ENCODE data around the gene PODXL. TPM values are rescaled to one million over a fixed set of nuclear protein-coding genes. Genes with fewer than 3 reads are reported as not detected.
A peak's percentile ranks its signal among the peaks of the same experiment; 100 is the strongest.

PODXL gene
- total and polyA plus RNA-seq, 2 of the 8 experiments (the other 6 are each of a cell fraction or from before 2014, with no cell fraction given): 638 to 925 TPM

DNA sequence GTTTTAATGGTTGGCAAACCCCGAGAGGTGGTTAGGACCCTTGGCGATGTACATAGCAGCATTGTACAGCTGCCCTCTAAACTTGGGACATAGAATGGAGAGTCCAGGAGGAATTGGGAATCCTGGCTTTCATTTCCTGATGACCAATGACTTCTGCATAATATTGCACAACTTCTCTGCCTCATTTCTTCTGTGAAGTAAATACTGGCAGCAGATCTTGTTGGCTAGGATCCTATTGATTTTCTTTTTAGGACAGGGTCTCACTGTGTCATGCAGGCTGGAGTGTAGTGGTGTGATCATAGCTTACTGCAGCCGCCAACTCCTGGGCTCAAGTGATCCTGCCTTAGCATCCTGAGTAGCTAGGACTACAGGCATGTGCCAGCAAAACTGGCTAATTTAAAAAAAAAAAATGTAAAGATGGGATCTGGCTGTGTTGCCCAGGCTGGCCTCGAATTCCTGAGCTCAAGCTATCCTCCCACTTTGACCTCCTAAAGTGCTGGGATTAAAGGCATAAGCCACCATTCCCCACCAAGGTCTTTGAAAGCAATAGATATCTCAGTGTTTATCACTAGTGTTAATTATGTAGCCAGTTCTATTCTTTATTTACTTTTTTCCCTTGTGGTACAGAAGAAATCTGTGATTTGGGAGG is 58.1 kb downstream of the PODXL start:
- H3K4me3 ChIP-seq (ENCODE audit: extremely low read depth in 1 of 4, insufficient read depth in 2 of 4, low read depth in 3 of 4, low read length in 4 of 4): no peak overlapping the region
- no peak overlapping the region for H2BK120ac ChIP-seq (replicated peaks; ENCODE audit: low read depth, low read length)
- no peak overlapping the region for H2AFZ ChIP-seq (ENCODE audit: low read length)
- H4K5ac ChIP-seq (ENCODE audit: insufficient read length, low read depth, low read length): no peak overlapping the region
- H3K14ac ChIP-seq (ENCODE audit: insufficient read length): no peak overlapping the region
- H2AK5ac ChIP-seq (ENCODE audit: low read depth, low read length): no peak overlapping the region
- H4K8ac ChIP-seq (ENCODE audit: extremely low read depth, insufficient read depth, low read length): no peak overlapping the region
- H3K56ac ChIP-seq (replicated peaks; ENCODE audit: insufficient read length, low read depth, low read length): no peak overlapping the region
- no peak overlapping the region for H4K91ac ChIP-seq (replicated peaks; ENCODE audit: insufficient read length, low read length)
- WGBS, 2 experiments (ENCODE audit: extremely low coverage in 1 of 2, insufficient coverage in 1 of 2, insufficient read length in 1 of 2, insufficient replicate concordance in 2 of 2, low coverage in 1 of 2, low lambda C conversion rate in 2 of 2, missing lambda C conversion rate in 1 of 2): 98% methylated on average over 4 of the region's 4 CpGs; no CpG with 5 or more reads in 1 of the 2 experiments
- DNase-seq (ENCODE audit: low read depth in 1 of 2, low spot score in 2 of 2) (no peak), FAIRE-seq (no peak)
- no peaks in the 10 kb centered on the region; the same call in 1 of the 2 replicates for H3K23me2 ChIP-seq (ENCODE audit: low read depth, low read length)
- H3K4me1 ChIP-seq (replicated peaks in 1 of 4; ENCODE audit: control insufficient read depth in 3 of 4, insufficient read depth in 4 of 4, low read length in 3 of 4): peaks cover 0 to 5% (median 0%) of the 10 kb centered on the region in 4 experiments; a peak in 1 of 7 replicates
- no peaks in the 10 kb centered on the region for H3K9me3 ChIP-seq (ENCODE audit: insufficient read depth in 2 of 2, low read depth in 1 of 2, low read length in 1 of 2)
- no peaks in the 10 kb centered on the region; the same call in 1 of the 2 replicates for H3K79me1 ChIP-seq (ENCODE audit: low read depth, low read length)
- POLR2A ChIA-PET (ENCODE audit: partially characterized antibody): interaction anchor here (0.6 to 2.3 kb wide), 12 partner anchors 10 to 685 kb away, joined by 3 to 6 read pairs (median 3); partner anchors contain the start of gene MKLN1
- H3K27me3 ChIP-seq (replicated peaks in 1 of 4; ENCODE audit: control insufficient read depth in 3 of 4, extremely low read depth in 1 of 4, insufficient read depth in 3 of 4, low read length in 3 of 4): no peaks in the 10 kb centered on the region
- peaks cover 15 to 60% (median 46%) of the 10 kb centered on the region in 4 experiments for H3K36me3 ChIP-seq (ENCODE audit: control insufficient read depth in 2 of 4, insufficient read depth in 4 of 4, low read length in 3 of 4)
- no peak overlapping the region for H2BK12ac ChIP-seq (ENCODE audit: low read depth, low read length)
- CTCF ChIA-PET (ENCODE audit: partially characterized antibody): interaction anchor here (0.7 to 4.0 kb wide), 6 partner anchors 9 to 157 kb away, joined by 3 to 22 read pairs (median 4); no protein-coding TSS in a partner anchor
- no peak overlapping the region for H3K4me2 ChIP-seq (ENCODE audit: insufficient read depth in 1 of 2, low read depth in 2 of 2, low read length in 2 of 2)
- no peak overlapping the region for H3K4ac ChIP-seq (replicated peaks; ENCODE audit: insufficient read length, low read depth, low read length)
- H2BK15ac ChIP-seq (ENCODE audit: low read length): no peak overlapping the region
- no peaks in the 10 kb centered on the region for H3K79me2 ChIP-seq (ENCODE audit: control insufficient read depth in 1 of 2, insufficient read depth in 2 of 2, low read length in 2 of 2)
- no peak overlapping the region for H3K27ac ChIP-seq (ENCODE audit: low read depth, low read length)
- H4K20me1 ChIP-seq (replicated peaks in 1 of 2; ENCODE audit: control insufficient read depth in 1 of 2, insufficient read depth in 2 of 2, low read length in 2 of 2): peaks cover 5% of the 10 kb centered on the region in 2 experiments
- no peak overlapping the region for H2BK20ac ChIP-seq (ENCODE audit: low read length)
- no peak overlapping the region for H3K18ac ChIP-seq (ENCODE audit: extremely low read depth, low read length)
- no peak overlapping the region for H3K9ac ChIP-seq (replicated peaks in 1 of 4; ENCODE audit: extremely low read depth in 1 of 4, low read depth in 3 of 4, low read length in 3 of 4)
- no peak overlapping the region for H2BK5ac ChIP-seq (ENCODE audit: low read depth, low read length)
- no peak overlapping the region for H3K23ac ChIP-seq (ENCODE audit: insufficient read length)
- TF ChIP-seq CBX5 (IDR thresholded peaks at IDR 0.05; ENCODE audit: low read depth, low read length) (no peak), BRCA1 (IDR thresholded peaks at IDR 0.05; ENCODE audit: low read depth, low read length) (no peak), TEAD4 (IDR thresholded peaks at IDR 0.05; ENCODE audit: low read depth, low read length) (no peak), HDAC6 (IDR thresholded peaks at IDR 0.05; ENCODE audit: low read depth, low read length) (no peak), CHD2 (IDR thresholded peaks at IDR 0.05; ENCODE audit: low read length) (no peak), CREB1 (IDR thresholded peaks at IDR 0.05) (no peak), HDAC2 (IDR thresholded peaks at IDR 0.05; ENCODE audit: borderline replicate concordance in 1 of 2, low read depth in 2 of 2, low read length in 2 of 2) (0 out of 4 replicates have a peak, but pooled peaks of 1 of the 2 experiments have one; percentile 38), POLR2AphosphoS5 (IDR thresholded peaks at IDR 0.05; ENCODE audit: low read depth, low read length) (peak; percentile 48), JUND (IDR thresholded peaks at IDR 0.05; ENCODE audit: low read length) (no peak), EZH2 (IDR thresholded peaks at IDR 0.05; ENCODE audit: low read depth, low read length, severe bottlenecking) (no peak), TAF7 (optimal IDR thresholded peaks at IDR 0.05; ENCODE audit: borderline replicate concordance, low read depth, low read length) (peak; percentile 7), CEBPB (IDR thresholded peaks at IDR 0.05; ENCODE audit: low read depth, low read length) (peak; percentile 67; the same call in 1 of the 2 replicates)
- TF ChIP-seq, protein P1, sequence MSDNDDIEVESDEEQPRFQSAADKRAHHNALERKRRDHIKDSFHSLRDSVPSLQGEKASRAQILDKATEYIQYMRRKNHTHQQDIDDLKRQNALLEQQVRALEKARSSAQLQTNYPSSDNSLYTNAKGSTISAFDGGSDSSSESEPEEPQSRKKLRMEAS (IDR thresholded peaks at IDR 0.05): no peak

All from H1 (cell line).